Uterus (tissue), 2 donors: Measurements from ENCODE around the gene ZP1.

ENCODE experiments used
- POLR2A ChIP-seq, 2 donors: fragments of 450-650 bp; IDR thresholded peaks; one replicate each; pipeline ENCODE4 v1.6.1; 2016; ENCODE audit warnings: antibody characterized with exemption in 2 of 2, mild to moderate bottlenecking in 1 of 2, moderate library complexity in 1 of 2
- TF ChIP-seq, protein P1 (sequence below), 4 experiments: fragments of 200-600 bp in 2 of 4; fragments of 450-650 bp in 2 of 4; sonication (generic) in 2 of 4; IDR thresholded peaks; one replicate each; pipeline ENCODE4 v1.5.1; 2016 to 2019; ENCODE audit warnings: antibody characterized with exemption in 4 of 4, mild to moderate bottlenecking in 2 of 4, moderate library complexity in 1 of 4

DNA sequence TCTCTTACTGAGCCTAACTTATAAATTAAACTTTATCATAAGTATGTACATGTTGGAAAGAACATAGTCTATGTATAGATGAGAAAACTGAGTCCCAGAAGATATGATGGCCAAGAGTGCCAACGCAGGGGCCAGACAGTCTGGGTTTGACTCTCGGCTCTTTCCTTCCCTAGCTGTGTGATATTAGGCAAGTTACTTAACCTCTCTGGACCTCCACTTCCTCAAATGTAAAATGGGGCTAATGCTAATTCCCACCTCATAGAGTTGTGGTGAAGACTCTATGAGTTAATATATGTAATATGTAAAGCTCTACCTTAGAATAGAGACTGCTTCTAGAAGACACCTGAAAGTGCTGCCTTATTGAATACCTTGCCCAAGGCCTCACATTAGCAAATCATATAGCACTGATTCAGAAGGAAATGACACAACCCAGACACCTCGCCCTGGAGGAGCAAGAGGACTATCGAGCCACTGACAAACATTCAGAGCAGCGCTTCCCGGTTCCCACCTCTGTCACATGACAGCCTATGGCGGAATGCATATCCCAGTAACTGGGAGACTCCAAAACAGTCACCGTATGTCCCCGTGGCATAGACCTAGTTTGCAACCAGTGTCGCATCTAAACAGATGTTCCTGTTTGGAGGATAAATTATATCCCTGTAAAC lies 36.7 kb upstream of the ZP1 start:
- TF ChIP-seq, protein P1, sequence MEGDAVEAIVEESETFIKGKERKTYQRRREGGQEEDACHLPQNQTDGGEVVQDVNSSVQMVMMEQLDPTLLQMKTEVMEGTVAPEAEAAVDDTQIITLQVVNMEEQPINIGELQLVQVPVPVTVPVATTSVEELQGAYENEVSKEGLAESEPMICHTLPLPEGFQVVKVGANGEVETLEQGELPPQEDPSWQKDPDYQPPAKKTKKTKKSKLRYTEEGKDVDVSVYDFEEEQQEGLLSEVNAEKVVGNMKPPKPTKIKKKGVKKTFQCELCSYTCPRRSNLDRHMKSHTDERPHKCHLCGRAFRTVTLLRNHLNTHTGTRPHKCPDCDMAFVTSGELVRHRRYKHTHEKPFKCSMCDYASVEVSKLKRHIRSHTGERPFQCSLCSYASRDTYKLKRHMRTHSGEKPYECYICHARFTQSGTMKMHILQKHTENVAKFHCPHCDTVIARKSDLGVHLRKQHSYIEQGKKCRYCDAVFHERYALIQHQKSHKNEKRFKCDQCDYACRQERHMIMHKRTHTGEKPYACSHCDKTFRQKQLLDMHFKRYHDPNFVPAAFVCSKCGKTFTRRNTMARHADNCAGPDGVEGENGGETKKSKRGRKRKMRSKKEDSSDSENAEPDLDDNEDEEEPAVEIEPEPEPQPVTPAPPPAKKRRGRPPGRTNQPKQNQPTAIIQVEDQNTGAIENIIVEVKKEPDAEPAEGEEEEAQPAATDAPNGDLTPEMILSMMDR (IDR thresholded peaks at IDR 0.05), result no peak
- TF ChIP-seq POLR2A (IDR thresholded peaks at IDR 0.05), result no peak
